HepG2 (cell line): ENCODE results near the gene CKB.

Experiments used
- CBX1 ChIP-seq: IDR thresholded peaks from one replicate; pipeline ENCODE4 v1.6.1; 2016; ENCODE audit warnings: antibody characterized with exemption, low read depth
- CBX2 ChIP-seq, 2 experiments: fragments of 200-600 bp in 1 of 2; sonication (generic); formaldehyde crosslinking in 1 of 2; IDR thresholded peaks; 2 replicates each; pipeline versions ENCODE4 v1.7.0 to v1.8.1; 2018 to 2022; ENCODE audit warnings: low read depth in 2 of 2, low read length in 1 of 2, mild to moderate bottlenecking in 1 of 2, missing genetic modification reagents in 1 of 2
- CTCF ChIP-seq: sonication (generic); formaldehyde crosslinking; IDR thresholded peaks from 2 replicates; pipeline ENCODE4 v1.5.0; 2020; ENCODE audit warnings: mild to moderate bottlenecking, missing genetic modification reagents, moderate library complexity
- HINFP ChIP-seq: sonication (generic); formaldehyde crosslinking; IDR thresholded peaks from 2 replicates; pipeline ENCODE4 v1.4.0; 2020; ENCODE audit warnings: low read depth, mild to moderate bottlenecking, missing genetic modification reagents
- KAT8 ChIP-seq: IDR thresholded peaks from 2 replicates; pipeline ENCODE4 v1.6.1; 2016; ENCODE audit warnings: missing genetic modification reagents, missing compliant biosample characterization
- PRDM15 ChIP-seq: sonication (generic); formaldehyde crosslinking; IDR thresholded peaks from 2 replicates; pipeline ENCODE4 v1.4.0; 2020; ENCODE audit warnings: missing genetic modification reagents
- SIN3A ChIP-seq: IDR thresholded peaks from 2 replicates; pipeline ENCODE4 v1.6.1; 2011; ENCODE audit warnings: low read depth, mild to moderate bottlenecking, control low read depth, low read length, borderline replicate concordance
- SNAI1 ChIP-seq: sonication (generic); formaldehyde crosslinking; IDR thresholded peaks from 2 replicates; pipeline ENCODE4 v1.5.0; 2020; ENCODE audit warnings: mild to moderate bottlenecking, missing genetic modification reagents, borderline replicate concordance
- TCF7L2 ChIP-seq: IDR thresholded peaks from 2 replicates; pipeline ENCODE4 v1.6.1; 2011; ENCODE audit warnings: mild to moderate bottlenecking, low read depth, low read length, moderate library complexity
- ZNF510 ChIP-seq: sonication (generic); formaldehyde crosslinking; IDR thresholded peaks from 2 replicates; pipeline ENCODE4 v1.4.0; 2020; ENCODE audit warnings: low read depth, mild to moderate bottlenecking, missing genetic modification reagents
- ZNF891 ChIP-seq: sonication (generic); formaldehyde crosslinking; IDR thresholded peaks from 2 replicates; pipeline ENCODE4 v1.5.0; 2020; ENCODE audit warnings: mild to moderate bottlenecking, missing genetic modification reagents
- ZSCAN20 ChIP-seq: sonication (generic); formaldehyde crosslinking; IDR thresholded peaks from 2 replicates; pipeline ENCODE4 v1.4.0; 2020; ENCODE audit warnings: missing genetic modification reagents, mild to moderate bottlenecking, borderline replicate concordance

GRCh38 chr14:103516426-103517173 is 6.0 kb downstream of the CKB start:
- no peak for TF ChIP-seq KAT8 (CRISPR knock-in tag)
- no peak for TF ChIP-seq PRDM15 (CRISPR knock-in tag)
- no peak for TF ChIP-seq CBX2 (IDR thresholded peaks at IDR 0.05; ENCODE audit: low read depth, low read length)
- TF ChIP-seq CBX2 (CRISPR knock-in tag; IDR thresholded peaks at IDR 0.05; ENCODE audit: low read depth): no peak
- no peak for TF ChIP-seq SNAI1 (CRISPR knock-in tag)
- no peak for TF ChIP-seq CTCF (CRISPR knock-in tag)
- TF ChIP-seq CBX1: no peak
- no peak for TF ChIP-seq ZNF510 (CRISPR knock-in tag)
- no peak for TF ChIP-seq ZNF891 (CRISPR knock-in tag)
- TF ChIP-seq HINFP: no peak
- TF ChIP-seq TCF7L2: no peak
- no peak for TF ChIP-seq ZSCAN20 (CRISPR knock-in tag)
- no peak for TF ChIP-seq SIN3A
